ENCODE results near the gene FMNL2. TPM values are rescaled to one million over a fixed set of nuclear protein-coding genes. Genes with fewer than 3 reads are reported as not detected.

The FMNL2 gene
- total and polyA plus RNA-seq, 2 experiments from 2014 or later = 16.5 to 45.4 TPM

- TF ChIP-seq CTCF (conservative IDR thresholded peaks at IDR 0.05; ENCODE audit: low read depth in 2 of 2) (no peak), EZH2 (IDR thresholded peaks at IDR 0.05; ENCODE audit: low read depth, unreplicated experiment) (no peak), ZNF331 (CRISPR knock-in tag; IDR thresholded peaks at IDR 0.05; ENCODE audit: low read depth) (no peak), POLR2AphosphoS5 (IDR thresholded peaks at IDR 0.05; ENCODE audit: low read depth) (no peak), REST (IDR thresholded peaks at IDR 0.05; ENCODE audit: unreplicated experiment) (no peak), CREB1 (CRISPR knock-in tag; IDR thresholded peaks at IDR 0.05; ENCODE audit: low read depth) (no peak), ZNF114 (CRISPR knock-in tag; IDR thresholded peaks at IDR 0.05) (no peak)
- TF ChIP-seq, protein P1, sequence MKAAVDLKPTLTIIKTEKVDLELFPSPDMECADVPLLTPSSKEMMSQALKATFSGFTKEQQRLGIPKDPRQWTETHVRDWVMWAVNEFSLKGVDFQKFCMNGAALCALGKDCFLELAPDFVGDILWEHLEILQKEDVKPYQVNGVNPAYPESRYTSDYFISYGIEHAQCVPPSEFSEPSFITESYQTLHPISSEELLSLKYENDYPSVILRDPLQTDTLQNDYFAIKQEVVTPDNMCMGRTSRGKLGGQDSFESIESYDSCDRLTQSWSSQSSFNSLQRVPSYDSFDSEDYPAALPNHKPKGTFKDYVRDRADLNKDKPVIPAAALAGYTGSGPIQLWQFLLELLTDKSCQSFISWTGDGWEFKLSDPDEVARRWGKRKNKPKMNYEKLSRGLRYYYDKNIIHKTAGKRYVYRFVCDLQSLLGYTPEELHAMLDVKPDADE (IDR thresholded peaks at IDR 0.05) = no peak
Measured at GRCh38 chr2:152606941-152607340, 272.0 kb downstream of the FMNL2 start (continued).

DNA sequence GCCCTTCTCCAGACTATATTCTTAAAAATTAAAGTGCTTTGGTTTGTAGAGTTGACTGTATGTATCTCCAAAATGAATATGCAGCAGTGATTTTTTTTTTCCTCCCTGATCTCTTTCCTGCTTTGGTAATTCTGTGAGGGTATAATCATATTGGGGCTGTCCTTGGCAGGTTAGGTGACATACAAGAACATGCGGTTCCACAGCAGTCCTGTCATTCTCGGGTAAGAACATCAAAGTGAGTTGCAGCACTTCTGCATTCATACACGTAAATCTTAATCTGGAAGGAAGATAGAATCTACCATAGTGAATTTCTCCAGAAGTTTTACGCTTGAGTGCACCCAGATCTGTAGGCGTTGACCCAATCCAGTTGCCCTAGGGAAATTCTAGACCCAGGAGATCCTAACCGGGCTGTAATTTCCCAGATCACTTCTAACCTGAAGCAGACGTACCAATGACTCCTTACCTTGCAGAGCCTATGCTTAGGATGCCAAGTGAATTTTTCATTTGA, 272.9 kb downstream of the FMNL2 start:
- H3K4me2 ChIP-seq = no peak overlapping the region
- Mint-ChIP-seq H3K36me3 (ENCODE audit: low read depth) (peaks cover 10% of the 10 kb centered on the region; the same call in 2 of the 3 replicates), H3K27me3 (ENCODE audit: insufficient read depth, low read depth, poor library complexity) (no peaks in the 10 kb centered on the region), H3K27ac (no peak overlapping the region), H3K4me1 (peaks cover 6% of the 10 kb centered on the region; the same call in 2 of the 3 replicates), H3K4me3 (no peak overlapping the region), H3K9me3 (no peaks in the 10 kb centered on the region)
- no peaks in the 10 kb centered on the region for H3K79me2 ChIP-seq (replicated peaks; ENCODE audit: insufficient read depth)
- H3K27me3 ChIP-seq (ENCODE audit: insufficient read depth) = no peaks in the 10 kb centered on the region
- no peaks in the 10 kb centered on the region for H3K4me1 ChIP-seq (ENCODE audit: insufficient read depth)
- no peaks in the 10 kb centered on the region; the same call in 1 of the 2 replicates for H4K20me1 ChIP-seq (replicated peaks; ENCODE audit: insufficient read depth)
- no peak for DNase-seq (ENCODE audit: low spot score)
- TF ChIP-seq ZNF331 (CRISPR knock-in tag; IDR thresholded peaks at IDR 0.05; ENCODE audit: low read depth) = no peak
- no peak overlapping the region for H3K27ac ChIP-seq (ENCODE audit: low read depth)
- H3K9me2 ChIP-seq (ENCODE audit: insufficient read depth) = no peaks in the 10 kb centered on the region
- no peak overlapping the region for H2AFZ ChIP-seq
- 0 out of 2 replicates have a peak, but pooled peaks cover 4% of the 10 kb centered on the region for H3K36me3 ChIP-seq (ENCODE audit: insufficient read depth)
- no peak for ATAC-seq
- no peaks in the 10 kb centered on the region for H3F3A ChIP-seq (replicated peaks; ENCODE audit: low read depth)
- no peak overlapping the region for H3K4me3 ChIP-seq
